Stimulated activated CD8-positive, alpha-beta memory T cell treated with anti-CD3 and anti-CD28 coated beads, Interleukin-4, amount 100 ng/mL, for 24 hours (primary cell): Measurements from ENCODE around the gene SHROOM4.

Source experiments
- DNase-seq: peaks from one replicate; pipeline ENCODE4 v3.0.0-alpha.2; 2020; ENCODE audit warnings: low read depth

The SHROOM4 gene

GRCh38 chrX:50813843-50814661, at the start of gene SHROOM4:
Gene SHROOM4 (minus strand): TSS chrX:50814194. CDS start chrX:50814018, 176 bp downstream.
- DNase-seq, result no peak

DNA sequence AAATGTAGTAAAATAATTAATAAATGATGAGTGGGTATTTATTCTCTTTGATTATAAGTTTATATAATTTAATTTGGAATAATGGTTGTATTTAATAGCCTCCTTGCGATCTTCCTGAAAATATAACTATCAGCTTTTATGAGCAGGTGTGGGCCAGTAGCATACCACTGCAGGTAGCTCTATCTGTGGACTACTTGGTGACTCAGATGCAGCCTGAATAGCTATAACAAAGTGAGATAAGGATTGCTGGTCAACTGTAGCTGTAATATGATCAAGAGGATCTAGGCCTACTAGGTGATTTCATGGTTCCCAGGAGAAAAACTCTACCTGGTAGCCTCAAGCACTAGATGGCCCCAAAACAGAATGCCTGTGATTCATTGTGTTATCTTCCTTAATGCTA, 49.5 kb upstream of the SHROOM4 start:
- no peak for DNase-seq

DNA sequence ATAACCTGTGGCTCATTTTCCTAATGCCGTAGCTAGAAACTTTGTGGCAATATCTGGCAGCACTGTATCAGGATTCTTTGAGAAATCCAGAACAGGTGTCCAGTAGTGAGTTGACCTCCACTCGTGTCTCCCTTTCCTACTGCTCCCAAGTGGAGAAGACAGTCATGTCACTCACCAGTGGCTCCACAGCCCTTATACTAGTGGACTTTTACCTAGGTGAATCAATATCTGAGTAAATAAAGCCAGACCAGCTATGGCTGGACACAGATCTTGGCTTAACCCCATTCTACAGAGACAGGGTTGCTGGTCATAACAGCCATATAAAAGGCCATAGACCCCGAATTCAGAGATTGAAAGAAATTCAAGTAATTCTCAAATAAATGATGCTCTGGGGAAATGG, 46.5 kb upstream of the SHROOM4 start:
- DNase-seq, result no peak

DNA sequence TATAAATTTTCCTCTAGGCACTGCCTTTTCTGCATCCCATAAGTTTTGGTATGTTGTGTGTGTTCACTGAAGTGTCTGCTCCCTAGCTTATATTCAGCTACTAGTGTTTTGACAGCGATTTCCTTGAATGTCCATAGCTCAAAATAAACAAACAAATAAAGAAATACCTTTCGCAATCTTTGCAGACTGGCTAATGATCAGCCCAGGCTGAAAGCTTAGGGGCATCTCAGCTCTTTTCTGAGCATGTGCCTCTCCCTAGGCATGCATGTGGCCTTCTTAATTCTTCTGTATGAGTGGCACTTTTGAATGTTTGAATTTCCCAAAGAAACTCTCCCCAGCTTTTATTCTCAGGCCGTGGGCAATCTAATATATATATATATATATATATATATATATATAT, 44.6 kb upstream of the SHROOM4 start:
- no peak for DNase-seq

DNA sequence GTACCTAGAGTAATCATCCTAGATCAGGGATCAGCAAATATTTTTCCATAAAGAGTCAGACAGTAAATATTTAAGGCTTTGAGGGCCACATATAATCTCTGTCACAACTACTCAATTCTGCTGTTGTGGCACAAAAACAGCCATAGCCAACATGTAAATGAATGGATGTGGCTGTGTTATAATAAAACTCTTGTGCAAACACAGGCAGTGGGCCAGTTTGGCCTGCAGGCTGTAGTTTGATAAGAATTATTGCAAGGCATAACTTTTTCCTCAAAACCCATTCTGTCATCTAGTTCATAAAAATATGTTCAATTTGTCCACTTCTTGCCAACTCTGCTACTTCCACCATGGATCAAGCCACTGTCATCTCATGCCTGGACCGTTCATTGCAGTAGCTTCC, 39.4 kb upstream of the SHROOM4 start:
- DNase-seq, result no peak

- DNase-seq, result no peak
Measured at GRCh38 chrX:50852524-50852923, 38.5 kb upstream of the SHROOM4 start.

- DNase-seq, result no peak
Measured at GRCh38 chrX:50842221-50842620, 28.2 kb upstream of the SHROOM4 start.

- no peak for DNase-seq
Measured at GRCh38 chrX:50839730-50840129, 25.7 kb upstream of the SHROOM4 start.

- no peak for DNase-seq
Measured at GRCh38 chrX:50838820-50839600, 25.0 kb upstream of the SHROOM4 start.

GRCh38 chrX:50827996-50828395, 14.0 kb upstream of the SHROOM4 start:
- DNase-seq, result no peak

- DNase-seq, result no peak
Measured at GRCh38 chrX:50825825-50826224, 11.8 kb upstream of the SHROOM4 start.

GRCh38 chrX:50818986-50819385, 5.0 kb upstream of the SHROOM4 start:
- DNase-seq, result no peak

DNA sequence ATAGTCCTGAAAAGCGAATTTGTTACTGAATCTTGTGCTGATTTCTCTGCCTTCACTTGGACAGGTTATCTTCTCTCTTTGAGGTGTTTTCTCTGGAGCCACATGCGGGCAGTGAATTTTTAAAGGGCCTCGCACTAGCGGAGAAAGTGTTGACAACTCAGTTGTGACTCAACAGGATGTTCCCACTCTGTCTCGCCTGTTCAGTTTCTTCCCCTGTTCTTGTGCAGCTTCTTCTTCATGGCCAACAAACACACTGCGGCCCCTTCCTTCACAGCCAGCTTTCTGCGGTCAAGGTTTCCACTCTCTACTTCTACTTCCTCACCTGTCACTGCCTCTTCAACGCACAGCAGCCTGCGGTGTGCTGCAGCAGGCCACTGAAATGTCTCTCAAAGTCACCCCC, 1.1 kb upstream of the SHROOM4 start:
- no peak for DNase-seq

DNA sequence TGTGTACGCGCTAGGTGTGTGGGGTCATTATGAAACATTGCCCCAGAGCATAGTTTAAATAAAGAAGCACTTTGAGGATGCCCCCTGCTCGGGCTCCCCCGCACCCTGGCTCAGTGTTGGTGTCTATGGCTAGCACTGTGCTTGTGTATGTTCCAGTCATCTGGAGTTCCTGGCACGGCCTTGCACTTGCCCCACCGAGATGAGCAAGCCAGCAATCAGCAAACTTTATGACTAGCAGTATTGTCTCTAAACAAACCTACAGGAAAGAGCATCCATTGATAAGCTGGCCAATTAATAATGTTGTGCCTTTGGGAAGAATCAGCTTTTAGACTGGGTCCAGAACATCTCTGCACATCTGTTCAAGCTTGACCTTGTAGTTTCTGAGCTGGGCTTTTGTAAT, 707 bp upstream of the SHROOM4 start:
- no peak for DNase-seq

DNA sequence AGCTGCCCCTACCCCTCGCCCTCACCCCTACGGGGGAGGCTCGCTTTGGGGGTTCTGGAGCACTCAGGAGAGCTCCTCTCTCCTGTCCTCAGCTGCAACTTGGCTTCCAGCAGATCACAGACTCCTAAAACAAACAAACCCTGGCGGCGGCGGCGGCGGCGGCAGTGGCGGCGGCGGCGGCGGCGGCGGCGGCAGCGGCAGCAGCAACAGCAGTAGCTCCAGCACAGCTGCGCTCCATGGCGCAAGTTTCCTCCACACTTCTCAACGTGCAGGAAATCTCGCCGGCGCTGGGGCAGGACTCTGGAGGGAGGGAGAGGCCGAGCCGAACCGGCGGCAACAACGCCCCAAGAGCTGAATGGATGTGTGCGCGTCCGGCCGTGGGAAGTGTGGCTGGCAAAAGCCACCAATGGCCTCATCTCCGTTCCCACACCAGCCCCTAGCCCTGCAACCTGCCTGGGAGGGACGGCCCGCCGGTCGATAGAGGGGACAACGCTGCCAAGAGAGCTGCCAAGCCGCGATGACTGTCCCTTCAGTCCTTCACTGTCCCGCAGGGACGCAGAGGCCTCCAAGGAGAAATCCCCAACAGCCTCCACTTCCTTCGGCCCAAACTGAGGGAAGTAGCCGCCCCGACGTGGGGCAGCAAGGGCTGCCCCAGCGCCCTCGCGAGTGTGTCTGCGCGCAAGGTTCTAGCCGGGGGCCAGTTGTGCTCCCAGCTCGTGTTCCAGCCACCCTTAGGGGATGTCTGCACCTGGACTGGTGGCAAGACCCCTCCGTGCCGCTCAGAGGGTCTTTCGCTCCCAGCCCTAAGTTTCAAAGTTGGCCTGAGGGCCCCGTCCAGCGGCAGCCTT, 775 bp downstream of the SHROOM4 start:
- DNase-seq, result no peak

DNA sequence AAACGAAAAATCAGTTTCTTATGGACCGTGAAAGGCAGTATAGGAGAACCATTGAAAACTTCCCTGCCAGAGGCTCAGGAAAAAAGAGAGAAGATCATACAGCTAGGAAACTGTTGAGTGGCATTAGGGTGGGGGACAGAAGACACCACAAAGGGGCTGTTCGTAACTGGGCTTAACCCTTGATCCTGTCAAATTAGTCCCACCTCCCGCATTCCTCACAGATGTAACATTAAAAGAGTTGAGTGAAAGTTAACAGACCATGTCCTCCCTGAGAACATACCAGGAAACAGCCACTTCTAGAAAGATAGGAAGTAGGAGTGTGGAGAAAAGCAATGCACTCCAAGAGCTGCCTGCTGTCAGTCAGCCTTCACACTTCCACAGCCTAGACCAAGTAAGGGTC, 8.7 kb downstream of the SHROOM4 start:
- no peak for DNase-seq

GRCh38 chrX:50801135-50801534, 12.9 kb downstream of the SHROOM4 start:
- DNase-seq, result no peak

GRCh38 chrX:50799531-50799961, 14.4 kb downstream of the SHROOM4 start:
- no peak for DNase-seq

DNA sequence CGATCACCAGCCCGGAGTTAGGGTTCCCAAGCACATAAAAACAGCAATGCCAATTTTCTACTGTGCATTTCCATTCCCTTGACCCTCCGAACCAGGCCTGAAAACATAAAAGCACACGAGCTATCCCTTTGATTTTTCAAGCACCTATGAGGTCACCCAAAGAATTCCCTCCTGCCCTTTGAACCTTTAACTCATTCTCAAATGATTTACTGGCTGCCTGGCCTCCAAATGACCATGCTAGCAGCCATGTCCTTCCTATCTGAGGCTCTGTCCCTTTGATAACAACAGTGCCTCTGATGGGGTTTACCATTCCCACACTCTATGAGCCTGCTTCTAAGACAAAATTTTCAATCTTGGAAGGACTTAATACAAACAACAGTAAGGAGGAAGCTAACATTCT, 15.2 kb downstream of the SHROOM4 start:
- DNase-seq, result no peak

DNA sequence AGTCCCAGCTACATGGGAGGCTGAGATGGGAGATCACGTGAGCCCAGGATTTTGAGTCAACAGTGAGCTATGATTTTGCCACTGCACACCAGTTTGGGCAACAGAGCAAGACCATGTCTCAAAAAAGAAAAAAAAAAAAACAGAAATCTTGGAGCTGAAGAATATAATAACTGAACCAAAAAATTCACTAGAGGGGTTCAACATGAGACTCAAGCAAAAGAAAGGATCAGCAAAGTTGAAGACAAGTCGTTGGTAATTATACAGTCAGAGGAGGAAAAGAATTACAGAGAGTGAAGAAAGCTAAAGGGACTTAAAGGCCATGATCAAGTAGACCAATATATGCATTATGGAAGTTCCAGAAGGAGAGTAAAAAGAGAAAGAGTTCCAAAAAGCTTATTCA, 26.9 kb downstream of the SHROOM4 start:
- no peak for DNase-seq

DNA sequence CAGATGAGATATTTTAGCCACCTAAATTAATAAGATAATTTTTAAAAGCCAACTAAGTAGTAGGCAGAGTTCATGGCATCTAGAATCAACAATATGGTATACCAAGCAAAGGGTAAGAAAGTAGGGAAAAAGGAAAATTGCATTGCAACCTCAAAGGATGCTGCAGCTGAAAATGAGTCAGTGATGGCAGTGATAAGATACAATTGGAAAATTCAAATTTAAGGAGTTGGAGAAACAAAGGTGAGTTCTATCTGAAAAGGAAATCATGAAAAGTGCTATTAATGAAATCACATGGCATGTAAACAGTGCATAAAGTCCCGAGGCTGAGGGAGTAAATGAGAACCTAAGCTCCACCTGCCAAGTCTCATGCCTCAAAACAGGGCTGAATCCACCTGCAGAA, 33.9 kb downstream of the SHROOM4 start:
- DNase-seq, result no peak

DNA sequence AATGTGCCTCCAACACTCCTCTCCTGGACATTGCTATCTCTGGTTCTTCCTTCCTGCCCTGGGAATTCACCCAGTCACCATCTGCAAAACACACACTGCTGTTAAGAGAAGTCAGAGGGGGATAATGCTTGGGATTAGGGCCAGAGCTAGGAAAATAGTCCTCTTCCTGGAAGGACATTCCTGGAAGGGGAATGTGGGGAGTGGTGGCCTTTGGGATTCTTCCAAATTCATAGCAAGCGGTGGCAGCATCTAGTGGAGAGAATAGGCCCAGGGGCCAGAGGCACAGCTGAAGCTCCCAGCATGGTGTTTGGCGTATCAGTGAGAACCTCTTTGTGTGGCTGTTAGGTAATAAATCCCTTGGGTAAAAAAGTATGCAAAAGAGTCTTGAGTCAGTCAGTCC, 34.3 kb downstream of the SHROOM4 start:
- DNase-seq, result no peak

GRCh38 chrX:50778272-50778671, 35.7 kb downstream of the SHROOM4 start:
- no peak for DNase-seq
